HUES48 (cell line): ENCODE measurements around the gene ATXN2.

Source experiments
- H3K27ac ChIP-seq: one replicate; pipeline ENCODE4 v1.7.0; 2013; ENCODE audit warnings: low read depth, low read length, inconsistent platforms
- H3K27me3 ChIP-seq: 2 replicates; pipeline ENCODE4 v1.6.1; 2013; ENCODE audit warnings: mild to moderate bottlenecking, low read length; ENCODE audit not compliant: control insufficient read depth, insufficient read depth
- H3K36me3 ChIP-seq: 2 replicates; pipeline ENCODE4 v1.6.1; 2013; ENCODE audit warnings: low read length; ENCODE audit not compliant: control insufficient read depth, insufficient read depth
- H3K4me1 ChIP-seq: 2 replicates; pipeline ENCODE4 v1.6.1; 2013; ENCODE audit warnings: mild to moderate bottlenecking, low read length; ENCODE audit not compliant: control insufficient read depth, insufficient read depth
- H3K4me3 ChIP-seq: 2 replicates; pipeline ENCODE4 v1.5.1; 2013; ENCODE audit warnings: mild to moderate bottlenecking, low read depth, low read length
- H3K9ac ChIP-seq: 2 replicates; pipeline ENCODE4 v1.6.1; 2013; ENCODE audit warnings: mild to moderate bottlenecking, low read depth, low read length, moderate library complexity
- H3K9me3 ChIP-seq: 2 replicates; pipeline ENCODE4 v1.6.1; 2013; ENCODE audit warnings: low read length; ENCODE audit not compliant: control insufficient read depth, insufficient read depth

The ATXN2 gene, protein sequence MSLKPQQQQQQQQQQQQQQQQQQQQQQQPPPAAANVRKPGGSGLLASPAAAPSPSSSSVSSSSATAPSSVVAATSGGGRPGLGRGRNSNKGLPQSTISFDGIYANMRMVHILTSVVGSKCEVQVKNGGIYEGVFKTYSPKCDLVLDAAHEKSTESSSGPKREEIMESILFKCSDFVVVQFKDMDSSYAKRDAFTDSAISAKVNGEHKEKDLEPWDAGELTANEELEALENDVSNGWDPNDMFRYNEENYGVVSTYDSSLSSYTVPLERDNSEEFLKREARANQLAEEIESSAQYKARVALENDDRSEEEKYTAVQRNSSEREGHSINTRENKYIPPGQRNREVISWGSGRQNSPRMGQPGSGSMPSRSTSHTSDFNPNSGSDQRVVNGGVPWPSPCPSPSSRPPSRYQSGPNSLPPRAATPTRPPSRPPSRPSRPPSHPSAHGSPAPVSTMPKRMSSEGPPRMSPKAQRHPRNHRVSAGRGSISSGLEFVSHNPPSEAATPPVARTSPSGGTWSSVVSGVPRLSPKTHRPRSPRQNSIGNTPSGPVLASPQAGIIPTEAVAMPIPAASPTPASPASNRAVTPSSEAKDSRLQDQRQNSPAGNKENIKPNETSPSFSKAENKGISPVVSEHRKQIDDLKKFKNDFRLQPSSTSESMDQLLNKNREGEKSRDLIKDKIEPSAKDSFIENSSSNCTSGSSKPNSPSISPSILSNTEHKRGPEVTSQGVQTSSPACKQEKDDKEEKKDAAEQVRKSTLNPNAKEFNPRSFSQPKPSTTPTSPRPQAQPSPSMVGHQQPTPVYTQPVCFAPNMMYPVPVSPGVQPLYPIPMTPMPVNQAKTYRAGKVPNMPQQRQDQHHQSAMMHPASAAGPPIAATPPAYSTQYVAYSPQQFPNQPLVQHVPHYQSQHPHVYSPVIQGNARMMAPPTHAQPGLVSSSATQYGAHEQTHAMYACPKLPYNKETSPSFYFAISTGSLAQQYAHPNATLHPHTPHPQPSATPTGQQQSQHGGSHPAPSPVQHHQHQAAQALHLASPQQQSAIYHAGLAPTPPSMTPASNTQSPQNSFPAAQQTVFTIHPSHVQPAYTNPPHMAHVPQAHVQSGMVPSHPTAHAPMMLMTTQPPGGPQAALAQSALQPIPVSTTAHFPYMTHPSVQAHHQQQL

DNA sequence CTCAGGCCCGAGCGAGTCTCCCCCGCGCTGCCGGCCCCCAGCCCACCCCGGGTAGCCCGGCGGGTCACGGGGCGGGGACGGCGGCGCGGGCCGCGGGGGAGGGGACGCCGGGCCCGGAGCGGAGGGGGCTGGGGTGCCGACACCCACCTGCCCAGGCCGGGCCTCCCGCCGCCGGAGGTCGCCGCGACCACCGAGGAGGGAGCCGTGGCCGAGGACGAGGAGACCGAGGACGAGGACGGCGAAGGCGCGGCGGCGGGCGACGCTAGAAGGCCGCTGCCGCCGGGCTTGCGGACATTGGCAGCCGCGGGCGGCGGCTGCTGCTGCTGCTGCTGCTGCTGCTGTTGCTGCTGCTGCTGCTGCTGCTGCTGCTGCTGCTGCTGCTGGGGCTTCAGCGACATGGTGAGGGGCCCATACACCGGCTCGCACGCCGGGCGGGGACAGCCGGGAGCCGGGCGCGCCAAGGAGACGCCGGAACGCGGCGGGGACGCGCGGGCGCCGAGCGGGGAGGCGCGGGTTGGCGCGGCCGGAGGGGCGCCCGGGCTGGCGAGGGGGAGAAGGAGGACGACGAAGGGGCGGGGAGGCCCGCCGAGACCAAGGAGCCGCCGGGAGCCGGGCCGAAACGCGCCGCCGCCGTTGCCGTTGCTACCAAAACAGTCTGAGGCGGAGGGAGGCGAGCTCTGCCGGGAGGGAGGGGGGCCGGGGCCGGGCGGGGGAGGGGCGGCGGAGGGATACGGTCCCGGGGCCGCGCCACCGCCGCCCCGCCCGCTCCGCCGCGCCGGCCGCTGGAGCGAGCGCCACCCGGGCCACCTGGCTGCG lies at the start of gene ATXN2:
ATXN2 (minus strand) TSS at position 679 of the 816 bp plus-strand sequence; CDS start at position 398, 281 bp downstream.
- peaks cover 18% of the 10 kb centered on the region for H3K4me1 ChIP-seq
- H3K36me3 ChIP-seq, result no peaks in the 10 kb centered on the region
- H3K27ac ChIP-seq, result peak within 1 kb of the TSS; percentile 96
- H3K4me3 ChIP-seq, result peak within 1 kb of the TSS; percentile 80
- peak within 1 kb of the TSS; percentile 96 for H3K9ac ChIP-seq
- no peaks in the 10 kb centered on the region for H3K9me3 ChIP-seq
- no peaks in the 10 kb centered on the region for H3K27me3 ChIP-seq

GRCh38 chr12:111645433-111645832 lies 46.3 kb upstream of the ATXN2 start:
- H3K36me3 ChIP-seq, result peaks cover 69% of the 10 kb centered on the region
- H3K9ac ChIP-seq, result no peak overlapping the region

GRCh38 chr12:111643427-111643826 lies 44.3 kb upstream of the ATXN2 start:
- H3K27ac ChIP-seq, result no peak overlapping the region
- H3K9me3 ChIP-seq, result no peaks in the 10 kb centered on the region
- no peaks in the 10 kb centered on the region for H3K27me3 ChIP-seq
- no peaks in the 10 kb centered on the region for H3K4me1 ChIP-seq
- peaks cover 54% of the 10 kb centered on the region for H3K36me3 ChIP-seq
- H3K9ac ChIP-seq, result no peak overlapping the region
- no peak overlapping the region for H3K4me3 ChIP-seq

More at GRCh38 chr12:111645433-111645832, 46.3 kb upstream of the ATXN2 start:
- Histone ChIP-seq H3K4me3 (no peak overlapping the region), H3K27ac (no peak overlapping the region), H3K4me1 (no peaks in the 10 kb centered on the region), H3K27me3 (no peaks in the 10 kb centered on the region), H3K9me3 (no peaks in the 10 kb centered on the region)

DNA sequence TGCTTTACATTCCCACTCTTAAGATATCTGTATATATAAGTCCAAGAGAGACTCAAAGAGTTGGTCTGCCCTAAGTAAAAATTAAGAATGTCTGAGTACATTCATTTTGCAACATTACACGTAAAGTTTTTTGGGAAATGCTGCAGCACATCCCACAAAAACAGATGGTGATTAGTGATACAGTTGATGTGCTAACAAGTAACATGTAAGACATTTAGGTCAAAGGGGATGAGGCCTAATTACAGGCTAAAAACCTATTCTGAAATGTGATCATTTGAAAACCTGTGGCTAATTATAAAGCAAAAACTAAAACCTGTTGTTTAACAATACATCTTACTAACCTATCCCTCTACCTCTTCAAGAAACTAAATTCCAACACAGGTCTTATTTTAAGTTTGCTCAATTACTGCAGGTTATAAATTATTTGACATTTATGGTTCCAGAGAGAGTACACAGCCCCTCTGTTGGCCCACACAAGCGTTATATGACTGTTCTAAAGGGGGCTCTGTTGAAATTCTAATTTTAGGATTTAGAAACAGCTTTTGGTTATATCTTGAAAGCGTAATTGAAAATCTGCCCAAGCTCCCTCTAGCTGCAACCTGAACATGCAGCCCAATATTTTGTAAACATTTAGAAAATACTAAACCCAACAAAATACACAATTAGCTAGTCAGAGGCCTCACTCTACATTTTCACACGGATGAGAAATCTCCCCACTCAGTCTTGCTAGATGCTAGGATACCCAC lies 43.7 kb upstream of the ATXN2 start:
- Histone ChIP-seq H3K27ac (no peak overlapping the region), H3K27me3 (no peaks in the 10 kb centered on the region), H3K9ac (no peak overlapping the region), H3K4me3 (no peak overlapping the region), H3K4me1 (no peaks in the 10 kb centered on the region), H3K9me3 (no peaks in the 10 kb centered on the region), H3K36me3 (peaks cover 53% of the 10 kb centered on the region)

DNA sequence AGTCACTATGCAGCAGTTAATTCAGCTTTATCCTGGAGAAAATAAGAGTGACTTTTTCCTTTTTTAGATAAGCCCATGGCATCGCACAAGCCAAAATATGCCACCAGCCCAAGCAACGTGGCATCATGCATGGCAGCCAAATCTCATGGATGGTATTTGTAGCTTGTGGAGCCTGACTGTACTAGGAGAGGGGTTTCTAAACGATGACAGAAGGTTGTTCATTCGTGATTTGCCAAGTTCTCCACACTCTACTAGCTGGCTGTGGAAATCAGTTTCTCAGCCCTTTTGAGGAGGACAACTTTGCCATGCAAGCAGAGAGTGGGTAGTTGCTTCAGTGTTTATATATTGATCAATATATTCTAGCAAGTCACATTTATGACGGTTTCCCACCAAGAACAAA lies 41.4 kb upstream of the ATXN2 start:
- Histone ChIP-seq H3K4me3 (no peak overlapping the region), H3K9ac (no peak overlapping the region), H3K27me3 (no peaks in the 10 kb centered on the region), H3K9me3 (no peaks in the 10 kb centered on the region), H3K36me3 (peaks cover 30% of the 10 kb centered on the region), H3K27ac (no peak overlapping the region), H3K4me1 (peaks cover 13% of the 10 kb centered on the region)

DNA sequence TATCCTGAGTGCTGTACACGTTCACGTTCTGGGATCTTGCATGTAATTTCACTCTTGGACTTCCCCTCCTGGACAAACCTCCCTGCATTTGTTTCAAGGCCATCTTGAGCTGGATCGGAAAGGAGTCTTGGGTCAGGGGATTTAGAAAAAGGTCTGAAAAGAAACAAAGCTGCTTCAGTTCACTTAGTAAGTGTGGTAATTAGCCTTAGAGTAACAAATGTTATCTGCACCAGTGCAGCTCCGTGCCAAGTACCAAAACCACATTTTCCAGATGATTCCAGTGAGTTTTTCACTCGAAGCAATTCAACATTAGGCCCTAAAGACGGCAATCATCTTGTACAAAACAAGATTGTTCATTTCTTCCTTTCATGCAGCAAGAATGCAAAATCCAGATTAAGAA lies 39.4 kb upstream of the ATXN2 start:
- Histone ChIP-seq H3K27me3 (no peaks in the 10 kb centered on the region), H3K9ac (no peak overlapping the region), H3K9me3 (no peaks in the 10 kb centered on the region), H3K36me3 (peaks cover 14% of the 10 kb centered on the region), H3K4me1 (peaks cover 16% of the 10 kb centered on the region), H3K4me3 (no peak overlapping the region), H3K27ac (no peak overlapping the region)

DNA sequence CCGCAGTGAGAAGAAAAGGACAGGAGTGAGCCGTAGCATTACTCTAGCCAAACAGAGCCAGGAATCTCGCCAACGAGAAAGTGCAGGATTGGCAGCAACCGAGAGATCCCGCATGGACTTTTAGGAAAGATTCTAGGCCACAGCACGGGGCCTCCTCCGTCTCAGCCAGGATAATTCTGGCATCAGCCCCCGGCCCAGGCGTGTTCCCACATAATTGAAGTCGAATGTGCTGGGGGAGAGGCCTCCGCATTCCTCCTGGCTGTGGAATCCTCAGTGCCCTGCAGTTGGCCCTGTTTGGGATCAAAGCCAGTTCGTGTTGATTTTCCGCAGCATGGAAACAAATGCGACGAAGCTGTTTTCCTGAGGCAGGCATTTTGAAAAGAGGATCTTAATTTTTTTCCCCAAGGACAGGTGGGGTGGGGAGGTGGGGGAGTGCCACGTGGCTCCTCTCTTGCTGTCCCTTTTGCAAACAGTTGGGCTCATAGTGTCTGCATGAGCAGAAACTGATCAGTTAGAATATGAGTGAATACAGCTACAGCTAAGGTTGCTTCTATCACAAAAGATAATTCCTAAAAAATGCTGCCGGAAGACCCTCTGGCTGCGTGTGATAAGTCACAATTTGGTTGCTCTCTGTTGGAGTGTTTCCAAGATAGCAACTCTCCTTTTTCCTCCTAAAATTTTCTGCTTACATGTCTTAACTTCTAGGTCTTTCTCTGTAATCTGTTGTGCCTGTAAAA lies 37.3 kb upstream of the ATXN2 start:
- H3K27me3 ChIP-seq, result no peaks in the 10 kb centered on the region
- H3K27ac ChIP-seq, result peak overlapping the region; percentile 73
- H3K36me3 ChIP-seq, result no peaks in the 10 kb centered on the region
- no peak overlapping the region for H3K4me3 ChIP-seq
- peak overlapping the region; percentile 36; the same call in 1 of the 2 replicates for H3K9ac ChIP-seq
- peaks cover 16% of the 10 kb centered on the region for H3K4me1 ChIP-seq
- H3K9me3 ChIP-seq, result no peaks in the 10 kb centered on the region

- H3K4me1 ChIP-seq, result peaks cover 16% of the 10 kb centered on the region
- H3K4me3 ChIP-seq, result no peak overlapping the region
- H3K27me3 ChIP-seq, result no peaks in the 10 kb centered on the region
- no peak overlapping the region for H3K9ac ChIP-seq
- peak overlapping the region; percentile 73 for H3K27ac ChIP-seq
- H3K9me3 ChIP-seq, result no peaks in the 10 kb centered on the region
- no peaks in the 10 kb centered on the region for H3K36me3 ChIP-seq
Measured at GRCh38 chr12:111635524-111635923, 36.4 kb upstream of the ATXN2 start.

- H3K9ac ChIP-seq, result no peak overlapping the region
- H3K36me3 ChIP-seq, result no peaks in the 10 kb centered on the region
- H3K27ac ChIP-seq, result no peak overlapping the region
- no peak overlapping the region for H3K4me3 ChIP-seq
- H3K9me3 ChIP-seq, result no peaks in the 10 kb centered on the region
- H3K4me1 ChIP-seq, result no peaks in the 10 kb centered on the region
- H3K27me3 ChIP-seq, result no peaks in the 10 kb centered on the region
Measured at GRCh38 chr12:111628505-111629260, 29.6 kb upstream of the ATXN2 start.
